H1 (cell line): ENCODE results near the gene BNIP1. TPM values are rescaled to one million over a fixed set of nuclear protein-coding genes. Genes with fewer than 3 reads are reported as not detected.

Experiments
- KDM4A ChIP-seq: IDR thresholded peaks from one replicate; pipeline ENCODE4 v1.7.1; 2012; ENCODE audit warnings: low read depth, mild to moderate bottlenecking, moderate library complexity, low read length, inconsistent platforms; ENCODE audit not compliant: severe bottlenecking
- polyA plus RNA-seq, 7 experiments: library from polyadenylated mRNA; depleted of rRNA in 3 of 7; stranded (reverse) in 5 of 7; unstranded in 2 of 7; fragments of >200 nt in 5 of 7; fragments of 200-250 nt in 2 of 7; gene quantifications; 1 replicate in 5 of 7; 2 replicates in 1 of 7; 4 replicates in 1 of 7; pipeline versions ENCODE4 v1.2.1 to v1.2.3, GENCODE V29; 2011 to 2013; ENCODE audit warnings: missing spikeins in 2 of 7, mixed read lengths in 2 of 7
- total RNA-seq: library from RNA; stranded (reverse); fragmentation: NEBNext Ultra II Directional; extraction: Animal tissue kit (Norgen Biotek cat#: 25700); gene quantifications from 2 replicates; pipeline ENCODE4 v1.2.1, GENCODE V29; 2021

BNIP1 gene
- total and polyA plus RNA-seq, 2 of the 8 experiments (the other 6 are each of a cell fraction or from before 2014, with no cell fraction given), result 13.5 to 14.7 TPM

- no peak for TF ChIP-seq KDM4A
Observed at GRCh38 chr5:173098787-173099186, 45.5 kb upstream of the BNIP1 start (continued).
